ENCODE data around the gene CCN5. TPM values are rescaled to one million over a fixed set of nuclear protein-coding genes. Genes with fewer than 3 reads are reported as not detected.

The CCN5 gene
- total and polyA plus RNA-seq, 2 of the 8 experiments (the other 6 are each of a cell fraction or from before 2014, with no cell fraction given), result not detected

- no peak for TF ChIP-seq EGR1 (IDR thresholded peaks at IDR 0.05; ENCODE audit: borderline replicate concordance, low read depth, low read length)
- TF ChIP-seq GABPA (IDR thresholded peaks at IDR 0.05; ENCODE audit: borderline replicate concordance, insufficient read depth, low read length), result no peak
- no peak for TF ChIP-seq FOSL1 (IDR thresholded peaks at IDR 0.05; ENCODE audit: insufficient read depth, low read depth, low read length)
- TF ChIP-seq CHD2 (IDR thresholded peaks at IDR 0.05; ENCODE audit: low read length), result no peak
- TF ChIP-seq SIRT6 (IDR thresholded peaks at IDR 0.05; ENCODE audit: low read length), result no peak
Measured at GRCh38 chr20:44747166-44748004, 32.2 kb downstream of the CCN5 start (continued).

All from H1 (cell line).